EL (cell line): ENCODE measurements around the gene RETREG2.

Source experiments
- DNase-seq: peaks from one replicate; pipeline ENCODE4 v3.0.0-alpha.2; 2016

Gene RETREG2

DNA sequence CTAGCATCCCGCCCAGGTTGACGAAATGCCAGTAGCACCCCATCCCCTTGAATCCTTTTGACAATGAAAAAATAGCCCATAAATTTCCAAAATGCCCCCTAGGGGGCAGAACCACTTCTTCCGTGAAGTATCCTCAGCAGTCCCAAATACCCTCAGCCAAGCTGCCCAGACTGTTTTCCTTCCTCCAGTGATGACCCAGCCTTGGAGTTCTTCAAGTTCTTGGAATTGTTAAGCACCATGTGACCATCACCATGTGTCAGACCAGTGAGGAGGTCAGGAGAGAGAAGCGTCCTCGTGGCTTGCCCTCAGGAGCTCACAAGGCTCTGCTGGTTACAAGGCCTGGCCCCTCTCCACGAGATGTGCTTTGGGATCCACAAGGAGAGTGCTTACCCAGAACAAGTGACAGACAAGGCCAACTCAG lies 6.8 kb upstream of the RETREG2 start:
- peak; percentile 89 for DNase-seq

DNA sequence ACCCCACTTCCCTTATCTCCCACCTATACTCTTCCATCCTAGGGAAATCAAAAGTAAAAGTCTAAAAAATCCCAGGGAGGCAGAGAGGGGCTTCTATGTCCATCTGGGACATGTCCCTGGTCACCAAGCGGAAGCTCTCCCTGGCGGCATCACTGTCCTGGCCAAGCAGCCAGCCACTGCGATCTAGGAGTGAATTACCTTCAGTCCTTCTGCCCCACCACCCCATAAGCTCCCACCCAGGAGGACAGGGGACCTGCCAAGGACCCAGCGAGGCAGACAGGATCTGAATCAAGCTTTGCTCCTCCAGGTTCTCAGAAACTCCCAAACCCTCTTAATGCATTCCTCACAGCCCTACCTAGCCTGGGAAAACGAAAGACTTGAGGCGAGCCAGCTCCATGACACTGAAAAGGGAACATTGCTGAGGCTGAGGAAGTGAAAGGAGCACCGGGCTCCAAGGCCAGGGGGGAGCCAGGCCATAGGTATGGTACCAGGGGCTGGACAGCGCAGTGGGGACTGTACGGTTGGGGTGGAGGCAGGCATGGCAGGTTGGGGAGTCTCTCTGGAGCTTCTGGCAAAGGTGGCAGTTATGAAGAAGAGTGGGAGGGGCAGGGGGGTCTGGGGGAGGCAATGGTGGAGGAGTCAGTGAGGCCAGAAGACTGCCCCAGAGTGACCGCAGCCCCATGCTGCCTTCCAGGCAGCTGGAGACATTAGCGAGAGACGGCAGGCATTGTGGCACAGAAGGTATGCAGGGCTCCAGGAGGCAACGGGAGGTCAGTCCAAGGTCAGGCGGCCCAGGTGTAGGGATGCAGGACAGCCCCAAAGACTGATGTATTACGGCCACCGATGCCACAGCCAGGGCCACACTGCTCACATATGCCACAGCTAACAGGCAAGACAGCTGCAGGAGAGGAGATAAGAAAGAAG lies 5.6 kb upstream of the RETREG2 start:
- DNase-seq: no peak

DNA sequence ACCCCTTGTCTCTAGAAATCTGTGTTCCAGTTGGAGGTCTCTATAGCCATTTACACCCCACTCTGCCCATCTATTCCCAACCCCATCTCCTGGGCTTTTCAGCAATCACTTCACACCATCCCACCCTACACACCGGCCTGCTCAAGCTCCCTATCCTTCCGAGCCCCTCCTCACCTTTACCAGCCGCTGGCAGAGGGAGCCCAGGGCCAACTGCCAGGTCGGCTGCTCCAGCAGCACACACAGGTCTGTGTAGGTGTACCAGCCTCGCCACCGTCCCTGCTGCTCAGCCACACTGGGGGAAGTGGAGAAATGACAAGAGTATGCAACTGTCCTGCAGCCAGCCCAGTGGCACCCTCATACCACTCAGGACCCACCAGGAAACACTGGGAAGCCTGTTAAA lies 4.9 kb upstream of the RETREG2 start:
- no peak for DNase-seq

DNA sequence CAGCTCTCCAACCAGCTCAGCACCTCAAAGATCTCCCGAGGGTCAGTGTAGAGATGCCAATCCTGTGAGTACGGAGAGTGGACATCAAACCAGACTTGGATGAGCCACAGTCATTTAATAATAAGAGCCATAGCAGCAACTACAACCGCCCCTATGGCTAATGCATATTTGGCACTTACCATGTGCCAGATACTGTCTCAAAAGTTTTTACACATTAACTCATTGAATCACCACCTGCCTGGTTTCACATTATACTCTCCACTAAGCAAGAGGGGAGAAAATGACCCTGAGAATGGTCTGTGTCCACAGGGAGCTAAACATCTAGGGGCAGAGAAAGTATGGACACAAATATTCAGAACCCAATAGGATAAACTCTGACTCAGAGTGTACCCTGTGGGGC lies 3.9 kb upstream of the RETREG2 start:
- no peak for DNase-seq

DNA sequence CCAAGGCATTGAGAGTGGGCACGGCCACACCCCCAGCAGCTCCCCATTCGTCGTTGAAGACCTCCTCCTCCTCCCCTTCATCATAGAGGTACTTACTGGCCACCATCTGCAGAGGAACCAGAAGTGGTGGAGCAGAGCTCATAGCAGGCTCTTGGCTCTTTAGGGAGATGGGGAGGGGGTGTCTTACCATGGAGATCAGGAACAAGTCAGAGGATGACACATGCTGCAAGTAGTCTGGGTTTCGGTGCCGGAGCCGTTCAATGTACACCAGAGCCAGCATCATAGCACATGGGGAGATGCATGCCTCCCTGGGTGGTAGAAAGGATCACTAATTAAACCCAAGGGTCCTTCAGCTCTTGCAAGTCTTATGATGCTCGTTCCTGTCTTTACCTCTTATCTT lies 3.3 kb upstream of the RETREG2 start:
- DNase-seq: no peak

DNA sequence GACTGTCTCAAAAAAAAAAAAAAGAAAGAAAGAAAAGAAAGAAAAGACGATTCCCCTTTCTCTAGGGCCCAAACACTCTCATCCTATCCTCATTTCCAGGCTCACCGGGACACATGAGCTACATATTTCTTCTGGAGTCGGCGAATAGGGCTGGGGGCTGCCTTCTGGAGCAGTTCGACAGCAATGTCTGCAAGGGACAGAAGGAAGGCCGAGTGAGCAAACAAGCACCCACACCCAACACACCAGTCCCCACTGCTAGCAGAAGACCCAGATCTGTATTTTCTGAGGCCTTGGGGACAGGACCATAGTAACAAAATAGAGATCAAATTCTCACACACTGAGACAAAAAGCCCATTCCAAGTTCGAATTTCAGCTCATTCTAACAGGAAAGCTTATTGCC lies 2.6 kb upstream of the RETREG2 start:
- no peak for DNase-seq

DNA sequence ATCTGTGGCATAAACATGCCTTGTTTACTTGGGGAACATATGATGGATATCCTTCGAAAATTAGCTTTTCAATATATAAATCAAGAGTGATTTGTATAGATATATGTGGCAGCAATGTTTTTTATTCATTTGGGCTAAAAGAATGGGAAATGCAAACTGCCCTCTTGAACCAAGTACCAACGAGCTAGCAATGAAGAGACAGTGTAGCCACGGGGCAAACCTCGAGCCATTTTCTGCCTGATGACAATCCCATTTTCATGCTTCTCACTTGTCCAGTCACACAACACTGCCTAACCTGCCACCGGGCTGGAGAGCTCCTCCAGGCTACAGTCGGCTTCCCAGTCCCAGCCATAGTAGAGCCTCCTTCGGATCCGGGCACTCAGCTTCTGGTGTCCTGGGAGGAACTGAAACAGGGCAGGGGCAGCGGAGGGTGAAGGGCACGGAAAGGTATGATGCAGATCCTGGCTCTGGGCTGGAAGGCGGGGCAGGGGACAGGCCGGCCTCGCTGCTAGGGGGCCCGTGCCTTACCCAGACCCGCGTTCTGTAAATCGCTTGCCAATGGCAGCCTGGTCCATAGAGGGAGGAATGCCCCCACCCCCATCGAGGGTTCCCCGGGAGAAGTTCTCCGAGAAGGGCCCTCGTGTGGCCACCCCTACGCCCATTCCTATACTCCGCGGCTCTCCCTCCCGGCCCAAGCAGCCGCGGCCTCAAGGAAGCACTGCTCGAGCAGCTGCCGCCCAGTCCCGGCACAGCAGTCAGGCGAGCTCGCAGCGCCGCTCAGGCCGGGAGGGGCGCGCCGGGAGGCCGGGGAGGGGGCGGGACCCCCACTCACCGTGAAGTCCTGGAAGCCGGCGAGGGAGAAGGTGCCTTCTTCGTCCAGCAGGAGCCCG lies 1.9 kb upstream of the RETREG2 start:
- DNase-seq: peak; percentile 56

DNA sequence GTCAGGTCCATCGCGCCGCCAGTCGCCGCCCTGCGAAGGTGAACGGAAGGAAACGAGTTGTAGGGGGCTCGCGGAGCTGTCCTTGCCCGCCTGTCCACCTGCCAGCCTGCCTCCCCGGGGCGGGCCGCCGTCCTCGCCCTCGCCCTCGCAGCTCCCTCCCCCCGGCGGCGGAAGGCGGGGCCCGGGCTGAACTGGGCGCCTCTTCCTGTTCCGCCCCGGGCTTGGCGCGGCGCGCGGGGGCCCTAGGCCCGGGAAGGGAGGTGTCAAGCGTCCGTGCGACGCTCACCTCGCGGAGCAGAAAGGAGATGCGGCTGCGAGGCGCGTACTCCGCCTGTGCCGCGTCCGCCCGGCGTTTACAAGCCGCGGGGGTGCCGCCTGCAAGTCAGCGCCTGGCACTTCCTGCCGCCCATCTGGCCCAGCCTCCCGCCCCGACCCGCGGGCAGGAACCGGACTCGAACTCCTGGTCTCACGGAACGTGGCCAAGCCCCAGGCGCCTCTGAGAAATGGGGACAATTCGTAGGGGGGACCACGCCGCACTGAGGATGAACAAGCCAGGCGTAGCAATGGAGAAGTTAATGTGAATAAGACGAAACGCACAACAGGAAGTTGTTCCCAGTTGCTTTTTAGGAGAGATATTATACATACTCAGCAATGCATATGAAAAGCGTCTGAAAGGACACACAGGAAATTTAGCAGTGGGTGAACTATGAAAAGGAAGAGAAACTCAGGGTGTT lies 1.1 kb upstream of the RETREG2 start, which contains the start of gene CNPPD1:
Gene CNPPD1 (minus strand): TSS at position 108 of the 734 bp plus-strand sequence. CDS start 97 bp downstream, at position 11.
- peak; percentile 85 for DNase-seq

DNA sequence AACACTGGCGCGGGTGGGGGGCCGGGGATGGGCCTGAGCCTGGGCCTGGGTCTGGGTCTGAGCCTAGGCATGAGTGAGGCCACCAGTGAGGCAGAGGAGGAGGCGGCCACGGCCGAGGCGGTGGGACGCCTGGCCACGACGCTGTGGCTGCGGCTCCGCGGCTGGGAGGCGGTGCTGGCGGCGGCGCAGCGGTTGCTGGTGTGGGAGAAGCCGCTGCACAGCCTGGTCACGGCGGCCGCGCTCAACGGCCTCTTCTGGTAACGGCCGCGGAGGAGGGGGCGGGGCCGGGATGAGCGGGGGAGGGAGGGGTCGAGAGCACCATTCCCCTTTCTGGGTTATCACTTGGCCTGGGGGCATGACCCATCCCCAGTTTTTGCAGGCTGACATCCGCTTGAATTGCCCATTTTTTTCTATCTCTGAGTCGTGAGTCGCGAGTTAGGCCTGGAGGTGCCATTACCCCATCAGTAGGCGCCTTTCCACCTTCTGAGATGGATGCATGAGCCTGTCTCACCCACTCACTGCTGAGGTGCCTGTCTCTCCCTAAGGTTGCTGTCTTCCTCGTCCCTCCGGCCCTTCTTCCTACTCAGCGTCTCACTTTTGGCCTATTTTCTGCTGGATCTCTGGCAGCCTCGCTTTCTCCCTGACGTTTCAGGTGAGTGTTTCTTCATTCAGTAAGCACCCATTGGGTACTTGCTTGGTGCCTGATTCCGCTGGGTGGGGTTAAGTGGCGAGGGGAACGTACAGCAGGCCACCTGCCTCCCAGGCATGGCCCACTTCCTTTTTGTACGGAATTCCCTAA lies 501 bp downstream of the RETREG2 start:
- DNase-seq: peak; percentile 46

DNA sequence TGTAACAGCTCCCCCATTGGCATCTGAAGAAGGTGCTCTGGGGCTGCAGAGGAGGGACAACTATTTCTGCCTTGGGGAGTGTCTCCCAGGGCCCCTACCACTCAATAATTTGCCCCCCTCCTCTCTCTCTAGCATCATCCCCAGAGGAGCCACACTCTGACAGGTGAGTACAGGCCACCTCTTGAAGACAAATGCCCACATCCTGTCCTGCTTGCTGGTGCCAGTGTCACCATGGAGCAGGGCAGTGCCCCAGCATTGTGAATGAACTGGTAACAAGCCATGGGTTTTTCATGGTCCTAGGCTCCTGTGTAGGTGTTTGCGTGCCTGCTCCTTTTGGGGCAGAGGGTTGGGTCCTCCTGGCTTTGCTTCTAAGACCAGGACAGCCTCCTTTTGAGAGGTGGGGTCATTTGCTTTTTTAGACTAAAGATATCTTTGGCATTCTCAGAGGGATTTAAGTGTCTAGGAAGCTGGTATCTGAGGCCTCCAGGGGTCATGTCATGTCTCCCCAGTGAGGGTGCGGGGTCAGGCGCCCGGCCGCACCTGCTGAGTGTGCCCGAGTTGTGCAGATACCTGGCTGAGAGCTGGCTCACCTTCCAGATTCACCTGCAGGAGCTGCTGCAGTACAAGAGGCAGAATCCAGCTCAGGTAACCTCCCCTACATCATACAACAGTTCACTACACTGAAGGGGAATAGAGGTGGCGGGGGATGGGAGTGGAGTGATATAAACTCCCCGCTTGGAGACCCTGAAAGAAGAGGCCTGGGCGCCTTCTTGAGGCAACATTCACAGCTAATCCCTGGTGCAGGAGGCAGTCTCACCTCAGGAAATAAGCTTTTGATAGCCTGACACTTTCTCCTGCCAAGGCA lies 1.8 kb downstream of the RETREG2 start:
- DNase-seq: no peak

DNA sequence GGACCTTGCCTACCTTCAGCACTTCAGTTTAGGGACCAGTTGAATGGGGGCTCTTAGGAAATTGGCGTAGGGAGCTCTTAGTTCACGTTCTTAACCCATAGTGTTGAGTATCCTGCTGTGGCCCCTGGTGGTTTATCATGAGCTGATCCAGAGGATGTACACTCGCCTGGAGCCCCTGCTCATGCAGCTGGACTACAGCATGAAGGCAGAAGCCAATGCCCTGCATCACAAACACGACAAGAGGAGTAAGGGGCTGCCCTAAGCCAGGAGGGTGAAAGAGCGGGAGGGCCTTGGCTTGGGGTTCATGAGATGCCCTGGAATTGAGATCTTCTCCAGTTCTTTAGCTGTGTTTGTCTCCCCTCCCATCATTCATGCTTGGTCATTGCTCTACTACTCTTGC lies 2.9 kb downstream of the RETREG2 start:
- no peak for DNase-seq

DNA sequence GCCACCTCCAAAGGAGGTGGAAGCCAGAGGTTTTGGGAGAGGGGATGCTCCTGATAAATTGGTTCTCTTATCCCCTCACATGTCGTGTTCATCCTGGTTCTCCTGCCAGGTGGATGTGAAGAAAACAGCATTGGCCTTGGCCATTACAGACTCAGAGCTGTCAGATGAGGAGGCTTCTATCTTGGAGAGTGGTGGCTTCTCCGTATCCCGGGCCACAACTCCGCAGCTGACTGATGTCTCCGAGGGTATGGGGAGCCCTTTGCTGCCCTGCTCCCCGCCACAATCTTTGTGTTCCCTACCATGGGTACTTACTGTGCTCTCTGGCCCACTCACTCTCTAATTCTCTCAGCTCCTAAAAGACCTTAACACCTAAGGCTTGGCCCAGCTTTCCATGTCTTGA lies 3.5 kb downstream of the RETREG2 start:
- DNase-seq: no peak

DNA sequence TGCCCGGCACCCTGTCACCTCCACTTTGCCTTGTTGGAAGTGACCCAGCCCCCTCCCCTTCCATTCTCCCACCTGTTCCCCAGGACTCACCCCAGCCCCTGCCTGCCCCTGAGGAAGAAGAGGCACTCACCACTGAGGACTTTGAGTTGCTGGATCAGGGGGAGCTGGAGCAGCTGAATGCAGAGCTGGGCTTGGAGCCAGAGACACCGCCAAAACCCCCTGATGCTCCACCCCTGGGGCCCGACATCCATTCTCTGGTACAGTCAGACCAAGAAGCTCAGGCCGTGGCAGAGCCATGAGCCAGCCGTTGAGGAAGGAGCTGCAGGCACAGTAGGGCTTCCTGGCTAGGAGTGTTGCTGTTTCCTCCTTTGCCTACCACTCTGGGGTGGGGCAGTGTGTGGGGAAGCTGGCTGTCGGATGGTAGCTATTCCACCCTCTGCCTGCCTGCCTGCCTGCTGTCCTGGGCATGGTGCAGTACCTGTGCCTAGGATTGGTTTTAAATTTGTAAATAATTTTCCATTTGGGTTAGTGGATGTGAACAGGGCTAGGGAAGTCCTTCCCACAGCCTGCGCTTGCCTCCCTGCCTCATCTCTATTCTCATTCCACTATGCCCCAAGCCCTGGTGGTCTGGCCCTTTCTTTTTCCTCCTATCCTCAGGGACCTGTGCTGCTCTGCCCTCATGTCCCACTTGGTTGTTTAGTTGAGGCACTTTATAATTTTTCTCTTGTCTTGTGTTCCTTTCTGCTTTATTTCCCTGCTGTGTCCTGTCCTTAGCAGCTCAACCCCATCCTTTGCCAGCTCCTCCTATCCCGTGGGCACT lies 4.5 kb downstream of the RETREG2 start:
- no peak for DNase-seq

DNA sequence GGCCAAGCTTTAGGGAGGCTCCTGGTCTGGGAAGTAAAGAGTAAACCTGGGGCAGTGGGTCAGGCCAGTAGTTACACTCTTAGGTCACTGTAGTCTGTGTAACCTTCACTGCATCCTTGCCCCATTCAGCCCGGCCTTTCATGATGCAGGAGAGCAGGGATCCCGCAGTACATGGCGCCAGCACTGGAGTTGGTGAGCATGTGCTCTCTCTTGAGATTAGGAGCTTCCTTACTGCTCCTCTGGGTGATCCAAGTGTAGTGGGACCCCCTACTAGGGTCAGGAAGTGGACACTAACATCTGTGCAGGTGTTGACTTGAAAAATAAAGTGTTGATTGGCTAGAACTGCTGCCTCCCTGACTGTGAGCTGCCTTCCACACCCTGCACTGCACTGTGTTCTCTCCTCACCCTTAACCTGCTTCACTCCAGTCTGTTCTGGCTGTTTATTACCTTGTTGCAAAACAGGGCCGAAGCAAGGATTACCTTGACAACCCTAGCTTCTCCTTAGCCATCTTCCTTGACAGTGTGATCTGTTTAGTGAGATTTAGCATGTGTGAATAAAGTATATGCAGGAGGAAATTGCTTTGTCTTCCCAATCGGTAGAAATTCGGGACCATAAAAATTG lies 5.2 kb downstream of the RETREG2 start:
- no peak for DNase-seq

DNA sequence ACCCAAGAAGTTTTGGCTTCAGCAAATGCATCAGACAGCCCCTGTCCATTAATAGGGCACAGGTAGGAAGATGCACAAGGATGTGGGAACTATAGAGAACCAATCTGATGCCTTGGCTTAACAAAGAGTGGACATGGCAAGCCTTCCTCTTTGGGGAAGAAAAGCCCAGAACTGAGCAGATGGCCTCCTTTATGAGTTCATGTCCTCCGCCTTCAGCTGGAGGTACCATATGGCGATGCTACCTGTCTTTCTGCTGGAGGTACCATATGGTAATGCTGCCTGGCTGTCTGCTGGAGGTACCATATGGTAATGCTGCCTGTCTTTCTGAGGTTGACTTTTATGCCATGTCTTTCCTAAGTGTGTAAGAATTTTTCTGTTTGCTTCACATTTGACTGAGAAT lies 6.0 kb downstream of the RETREG2 start:
- DNase-seq: no peak

DNA sequence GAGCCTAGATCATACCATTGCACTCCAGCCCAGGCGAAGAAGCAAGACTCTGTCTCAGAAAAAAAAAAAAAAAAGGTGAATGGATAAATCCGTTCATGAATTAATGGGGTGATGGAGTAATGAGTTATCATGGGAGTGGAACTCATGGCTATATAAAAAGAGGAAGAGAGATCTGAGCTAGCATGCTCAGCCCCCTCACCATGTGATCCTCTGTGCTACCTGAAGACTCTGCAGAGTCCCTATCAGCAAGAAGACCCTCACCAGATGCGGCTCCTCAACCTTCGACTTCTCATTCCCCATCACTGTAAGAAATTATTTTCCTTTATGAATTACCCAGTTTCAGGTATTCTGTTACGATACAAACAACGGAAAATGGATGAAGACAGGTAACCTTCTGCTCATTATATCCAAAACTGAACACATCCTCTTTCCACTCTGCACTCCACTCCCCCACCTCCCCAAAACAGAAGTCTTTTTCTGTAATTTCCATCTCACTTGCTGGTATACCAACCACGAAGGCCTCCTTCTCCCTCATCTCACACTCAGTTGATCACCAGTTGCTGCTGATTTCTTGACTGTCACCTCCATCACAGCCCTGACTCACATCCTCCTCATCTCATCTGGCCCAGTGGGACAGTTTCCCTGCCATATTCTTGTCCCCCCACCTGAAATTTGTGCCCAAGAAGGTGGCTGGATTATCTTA lies 8.8 kb downstream of the RETREG2 start:
- no peak for DNase-seq

DNA sequence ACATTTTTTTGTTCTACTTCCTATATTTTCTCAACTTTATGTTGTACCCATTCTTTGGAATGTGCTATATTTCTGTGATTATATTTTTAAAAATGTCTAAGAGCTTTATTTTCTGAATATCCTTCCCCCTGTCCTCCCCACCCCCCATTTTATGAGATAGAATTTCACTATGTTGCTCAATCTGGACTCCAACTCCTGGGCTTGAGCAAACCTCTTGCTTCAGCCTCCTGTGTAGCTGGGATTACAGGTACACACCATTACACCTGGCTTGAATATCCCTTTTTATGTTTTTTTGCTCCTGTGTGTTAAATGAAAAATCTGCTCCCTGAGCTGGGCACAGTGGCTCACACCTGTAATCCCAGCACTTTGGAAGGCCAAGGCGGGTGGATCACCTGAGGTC lies 19.3 kb downstream of the RETREG2 start:
- DNase-seq: no peak

DNA sequence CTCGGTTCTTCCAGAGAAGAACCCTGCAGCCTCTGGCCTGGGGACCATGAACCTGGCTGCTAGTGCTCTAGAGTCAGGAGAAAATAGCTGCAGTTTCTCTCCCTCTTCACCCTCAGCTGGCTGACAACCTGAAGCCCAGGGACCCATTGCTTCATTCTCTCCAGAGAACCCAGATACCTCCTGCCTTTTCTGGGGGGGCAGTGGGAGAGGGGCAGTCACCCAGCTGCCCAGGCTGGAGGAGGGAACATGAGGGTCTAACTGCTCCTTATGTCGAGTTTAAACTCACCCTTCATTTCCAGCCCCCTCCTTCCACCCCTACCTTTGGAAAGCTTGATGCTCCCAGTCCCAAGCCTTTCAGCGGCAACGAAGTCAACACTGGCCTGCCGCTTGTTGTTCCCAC lies 20.9 kb downstream of the RETREG2 start:
- DNase-seq: no peak
